DOHH2 (cell line): Measurements from ENCODE around the gene RNF4.

ENCODE experiments used
- EZH2phosphoT487 ChIP-seq: fragments of 200-600 bp; sonication (generic); IDR thresholded peaks from 2 replicates; pipeline ENCODE4 v1.6.1; 2017; ENCODE audit warnings: borderline replicate concordance, mild to moderate bottlenecking, antibody characterized with exemption, low read length, moderate library complexity, mixed read lengths
- TF ChIP-seq, protein P1 (sequence below): fragments of 200-600 bp; sonication (generic); IDR thresholded peaks from one replicate; pipeline ENCODE4 v1.5.1; 2014; ENCODE audit warnings: antibody characterized with exemption, mild to moderate bottlenecking, low read depth, low read length; ENCODE audit not compliant: poor library complexity, severe bottlenecking

DNA sequence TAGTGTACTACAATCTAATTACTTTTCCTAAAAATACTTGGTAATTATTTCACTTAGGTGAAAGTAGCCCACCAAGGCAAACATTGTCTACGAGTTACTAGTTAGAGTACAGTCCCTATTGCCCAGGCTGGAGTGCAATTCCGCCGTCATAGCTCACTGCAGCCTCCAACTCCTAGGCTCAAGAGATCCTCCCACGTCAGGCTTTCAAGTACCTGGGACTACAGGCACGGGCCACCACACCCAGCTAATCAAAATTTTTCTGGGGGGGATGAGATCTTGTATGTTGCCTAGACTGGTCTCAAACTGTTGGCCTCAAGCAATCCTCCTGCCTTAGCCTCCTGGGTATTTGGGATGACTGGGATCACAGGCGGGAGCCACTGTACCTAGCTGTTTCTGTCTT is 89.4 kb downstream of the RNF4 start:
- TF ChIP-seq, protein P1, sequence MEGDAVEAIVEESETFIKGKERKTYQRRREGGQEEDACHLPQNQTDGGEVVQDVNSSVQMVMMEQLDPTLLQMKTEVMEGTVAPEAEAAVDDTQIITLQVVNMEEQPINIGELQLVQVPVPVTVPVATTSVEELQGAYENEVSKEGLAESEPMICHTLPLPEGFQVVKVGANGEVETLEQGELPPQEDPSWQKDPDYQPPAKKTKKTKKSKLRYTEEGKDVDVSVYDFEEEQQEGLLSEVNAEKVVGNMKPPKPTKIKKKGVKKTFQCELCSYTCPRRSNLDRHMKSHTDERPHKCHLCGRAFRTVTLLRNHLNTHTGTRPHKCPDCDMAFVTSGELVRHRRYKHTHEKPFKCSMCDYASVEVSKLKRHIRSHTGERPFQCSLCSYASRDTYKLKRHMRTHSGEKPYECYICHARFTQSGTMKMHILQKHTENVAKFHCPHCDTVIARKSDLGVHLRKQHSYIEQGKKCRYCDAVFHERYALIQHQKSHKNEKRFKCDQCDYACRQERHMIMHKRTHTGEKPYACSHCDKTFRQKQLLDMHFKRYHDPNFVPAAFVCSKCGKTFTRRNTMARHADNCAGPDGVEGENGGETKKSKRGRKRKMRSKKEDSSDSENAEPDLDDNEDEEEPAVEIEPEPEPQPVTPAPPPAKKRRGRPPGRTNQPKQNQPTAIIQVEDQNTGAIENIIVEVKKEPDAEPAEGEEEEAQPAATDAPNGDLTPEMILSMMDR, result no peak
- no peak for TF ChIP-seq EZH2phosphoT487
